Measurements from ENCODE around the gene MT1M.

Gene MT1M

GRCh38 chr16:56649271-56649670 is 16.8 kb downstream of the MT1M start:
- TF ChIP-seq CTCF (IDR thresholded peaks at IDR 0.05; ENCODE audit: control insufficient read depth, extremely low read depth, insufficient read depth) = no peak
- no peak for DNase-seq (ENCODE audit: low read depth)
- H3K4me3 ChIP-seq (ENCODE audit: low read depth, low read length) = no peak overlapping the region

GRCh38 chr16:56649820-56650219 is 17.4 kb downstream of the MT1M start:
- DNase-seq (ENCODE audit: low read depth) = no peak
- no peak overlapping the region for H3K4me3 ChIP-seq (ENCODE audit: low read depth, low read length)
- TF ChIP-seq CTCF (IDR thresholded peaks at IDR 0.05; ENCODE audit: control insufficient read depth, extremely low read depth, insufficient read depth) = no peak

GRCh38 chr16:56651586-56651985 is 19.1 kb downstream of the MT1M start, which contains the start of gene MT1B:
TSS of gene MT1B (plus strand) at chr16:56651886. CDS start at chr16:56651954, 68 bp downstream.
- no peak for DNase-seq (ENCODE audit: low read depth)
- TF ChIP-seq CTCF (IDR thresholded peaks at IDR 0.05; ENCODE audit: control insufficient read depth, extremely low read depth, insufficient read depth) = no peak
- H3K4me3 ChIP-seq (ENCODE audit: low read depth, low read length) = no peak within 1 kb of the TSS

- no peak for TF ChIP-seq CTCF (IDR thresholded peaks at IDR 0.05; ENCODE audit: control insufficient read depth, extremely low read depth, insufficient read depth)
- DNase-seq (ENCODE audit: low read depth) = no peak
- no peak overlapping the region for H3K4me3 ChIP-seq (ENCODE audit: low read depth, low read length)
Observed at GRCh38 chr16:56652600-56652999, 20.1 kb downstream of the MT1M start.

GRCh38 chr16:56653218-56653617 is 20.8 kb downstream of the MT1M start:
- TF ChIP-seq CTCF (IDR thresholded peaks at IDR 0.05; ENCODE audit: control insufficient read depth, extremely low read depth, insufficient read depth) = no peak
- H3K4me3 ChIP-seq (ENCODE audit: low read depth, low read length) = no peak overlapping the region
- no peak for DNase-seq (ENCODE audit: low read depth)

- TF ChIP-seq CTCF (IDR thresholded peaks at IDR 0.05; ENCODE audit: control insufficient read depth, extremely low read depth, insufficient read depth) = no peak
- DNase-seq (ENCODE audit: low read depth) = peak; percentile 45
- H3K4me3 ChIP-seq (ENCODE audit: low read depth, low read length) = peak within 1 kb of the TSS; percentile 54
Observed at GRCh38 chr16:56657555-56658326, 25.3 kb downstream of the MT1M start, which contains the start of gene MT1F. TSS of gene MT1F (plus strand) at chr16:56657959. CDS start at chr16:56658059, 100 bp downstream.
